GM19239 (cell line): ENCODE results near the gene TMEM135.
"Not testable (repeated sequence)": the region's sequence is repeated elsewhere in the genome, so short reads cannot be mapped to it uniquely, and the experiment has no call there.

Source experiments
- DNase-seq: peaks from one replicate; pipeline ENCODE4 v3.0.0; 2011; ENCODE audit warnings: low spot score; ENCODE audit not compliant: insufficient read length
- FAIRE-seq: peaks from 2 replicates; lab custom pipeline; 2011; peaks lifted over from hg19 to GRCh38; lab: Jason Lieb, UNC

The TMEM135 gene

DNA sequence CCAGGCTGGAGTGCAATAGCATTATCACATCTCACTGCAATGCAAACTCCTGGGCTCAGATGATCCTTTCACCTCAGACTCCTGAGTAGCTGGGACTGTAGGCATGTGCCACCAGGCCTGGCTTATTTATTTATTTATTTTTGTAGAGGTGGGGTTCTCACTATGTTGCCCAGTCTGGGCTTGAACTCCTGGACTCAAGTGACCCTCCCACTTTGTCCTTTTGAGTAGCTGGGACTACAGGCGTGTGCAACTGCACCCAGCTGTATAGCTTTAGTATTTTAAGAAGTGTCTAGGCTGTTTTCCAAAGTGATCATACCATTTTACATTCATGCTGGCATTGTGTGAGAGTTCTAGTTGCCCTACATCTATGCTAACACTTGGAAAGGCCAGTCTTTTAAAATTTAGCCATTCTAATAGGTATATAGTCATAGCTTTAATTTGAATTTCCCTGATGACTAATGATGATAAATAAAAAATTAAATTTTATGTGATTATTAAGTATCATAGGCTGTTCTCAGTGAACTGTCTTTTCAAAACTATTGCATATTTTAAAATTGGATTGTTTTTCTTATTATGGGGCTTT, 96.9 kb downstream of the TMEM135 start:
- FAIRE-seq (no peak), DNase-seq (no peak)

- no peak for DNase-seq
- no peak for FAIRE-seq
Observed at GRCh38 chr11:87136236-87136635, 98.5 kb downstream of the TMEM135 start.

GRCh38 chr11:87137711-87138110, 100.0 kb downstream of the TMEM135 start:
- no peak for FAIRE-seq

DNA sequence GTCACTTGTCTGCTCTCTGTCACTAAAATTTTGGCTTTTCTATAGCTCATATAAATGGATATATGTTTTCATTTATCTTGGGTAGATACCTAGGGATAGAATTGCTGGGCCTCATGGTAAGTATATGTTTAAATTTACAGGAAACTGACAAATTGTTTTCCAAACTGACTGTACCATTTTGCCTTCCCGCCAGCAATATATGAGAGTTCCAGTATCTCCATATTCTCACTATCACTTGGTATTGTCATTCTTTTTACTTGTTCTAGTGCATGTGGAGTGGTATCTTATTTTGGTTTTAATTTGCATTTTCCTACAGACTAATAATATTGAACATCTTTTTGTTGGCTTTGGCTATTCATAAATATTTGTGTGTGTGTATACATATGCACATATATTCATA, 101.7 kb downstream of the TMEM135 start:
- FAIRE-seq (no peak), DNase-seq (no peak)

More at GRCh38 chr11:87137711-87138110, 100.0 kb downstream of the TMEM135 start:
- DNase-seq, result no peak

- DNase-seq (no peak), FAIRE-seq (no peak)
Observed at GRCh38 chr11:87141322-87141721, 103.6 kb downstream of the TMEM135 start.

GRCh38 chr11:87141980-87142514, 104.3 kb downstream of the TMEM135 start:
- no peak for DNase-seq
- no peak for FAIRE-seq

DNA sequence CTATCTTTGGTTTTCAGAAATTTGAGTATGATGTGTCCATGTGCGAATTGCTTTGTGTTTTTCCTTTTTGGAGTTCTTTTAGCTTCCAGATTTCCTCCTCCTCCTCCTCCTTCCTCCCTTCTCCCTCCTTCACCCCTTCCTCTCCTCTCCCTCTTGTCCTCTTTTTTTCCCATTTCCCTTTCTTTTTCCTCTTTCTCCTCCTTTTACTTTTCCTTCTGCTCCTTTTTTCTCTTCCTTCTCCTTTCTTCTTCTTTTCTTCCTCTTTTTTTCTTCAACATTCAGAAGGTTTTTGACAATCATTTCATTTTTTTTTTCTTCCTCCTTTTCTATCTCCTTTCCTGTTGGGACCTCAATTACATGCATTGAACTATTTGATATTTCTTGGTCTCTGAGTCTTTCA, 104.9 kb downstream of the TMEM135 start:
- FAIRE-seq (no peak), DNase-seq (no peak)

DNA sequence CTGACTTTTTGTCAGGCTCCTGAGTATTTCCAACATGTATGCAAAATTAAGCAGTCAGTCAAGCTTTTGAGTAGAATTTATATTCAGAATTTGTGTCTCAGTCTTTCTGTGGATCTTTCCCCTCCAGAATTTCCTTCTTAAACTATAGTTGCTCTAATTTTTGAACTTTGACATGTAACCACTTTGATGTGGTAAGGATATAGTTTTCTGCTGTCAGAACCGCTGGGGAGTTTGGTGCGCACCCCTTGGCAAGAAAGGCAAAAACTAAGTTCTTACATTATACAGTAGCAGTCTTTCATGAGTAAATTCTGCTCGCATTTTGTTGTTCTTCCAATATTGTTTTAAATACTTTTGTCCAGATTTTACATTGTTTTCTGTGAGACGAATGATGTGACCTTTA, 105.9 kb downstream of the TMEM135 start:
- FAIRE-seq (no peak), DNase-seq (no peak)

- DNase-seq, result no peak
- no peak for FAIRE-seq
Observed at GRCh38 chr11:87144252-87144651, 106.5 kb downstream of the TMEM135 start.

- FAIRE-seq (no peak), DNase-seq (no peak)
Observed at GRCh38 chr11:87148749-87149148, 111.0 kb downstream of the TMEM135 start.

GRCh38 chr11:87149782-87150181, 112.0 kb downstream of the TMEM135 start:
- not testable (repeated sequence) for FAIRE-seq

DNA sequence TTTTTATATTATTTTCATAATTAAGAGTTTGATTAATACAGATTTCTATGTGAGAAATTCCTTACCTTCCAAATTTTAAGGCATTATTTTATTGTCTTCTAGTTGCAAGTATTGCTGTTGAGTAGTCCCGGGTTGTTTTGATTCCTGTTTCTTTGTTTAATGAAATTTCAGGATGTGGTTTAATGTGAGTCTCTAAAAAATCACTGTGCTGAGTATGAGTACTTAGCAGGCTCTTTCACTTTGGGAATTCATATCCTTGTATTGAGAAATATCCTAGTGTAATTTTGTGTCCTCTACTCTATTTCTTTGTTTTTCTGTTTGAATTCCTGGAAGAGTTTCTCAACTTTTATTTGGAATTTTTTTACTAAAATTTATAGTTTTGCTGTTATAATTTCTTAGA, 113.2 kb downstream of the TMEM135 start:
- no peak for FAIRE-seq
- no peak for DNase-seq

More at GRCh38 chr11:87149782-87150181, 112.0 kb downstream of the TMEM135 start:
- DNase-seq, result not testable (repeated sequence)

DNA sequence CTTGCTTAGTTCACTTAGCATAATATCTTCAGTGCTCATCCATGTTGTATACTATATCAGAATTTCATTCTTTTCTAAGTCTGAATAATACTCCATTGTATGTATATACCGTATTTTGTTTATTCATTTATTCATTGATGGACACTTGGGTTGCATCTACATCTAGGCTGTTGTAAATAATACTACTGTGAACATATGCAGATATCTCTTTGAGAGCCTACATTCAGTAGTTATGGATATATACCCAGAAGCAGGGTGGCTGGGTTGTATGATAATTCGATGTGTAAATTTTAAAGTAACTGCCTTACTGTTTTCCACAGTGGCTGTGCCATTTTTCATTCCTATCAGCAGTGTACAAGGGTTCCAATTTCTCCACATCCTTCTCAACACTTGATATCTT, 116.5 kb downstream of the TMEM135 start:
- FAIRE-seq (no peak), DNase-seq (no peak)

DNA sequence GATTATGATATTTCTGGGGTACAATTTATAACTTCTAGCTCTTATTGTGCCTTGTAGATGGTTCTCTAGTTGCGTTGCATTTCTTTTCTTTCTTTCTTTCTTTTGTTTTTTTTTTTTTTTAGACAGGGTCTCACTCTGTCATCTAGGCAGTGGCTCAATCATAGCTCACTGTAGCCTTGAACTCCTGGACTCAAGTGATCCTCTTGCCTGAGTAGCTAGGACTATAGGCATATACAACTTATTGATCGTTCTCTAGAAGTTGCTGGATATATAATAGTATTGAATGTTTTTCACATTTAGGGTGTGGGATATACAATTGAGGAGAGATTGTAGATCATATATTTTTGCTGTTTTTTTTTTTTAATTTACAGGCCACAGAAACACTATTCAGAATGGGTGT, 119.2 kb downstream of the TMEM135 start:
- FAIRE-seq, result no peak
- DNase-seq, result no peak

DNA sequence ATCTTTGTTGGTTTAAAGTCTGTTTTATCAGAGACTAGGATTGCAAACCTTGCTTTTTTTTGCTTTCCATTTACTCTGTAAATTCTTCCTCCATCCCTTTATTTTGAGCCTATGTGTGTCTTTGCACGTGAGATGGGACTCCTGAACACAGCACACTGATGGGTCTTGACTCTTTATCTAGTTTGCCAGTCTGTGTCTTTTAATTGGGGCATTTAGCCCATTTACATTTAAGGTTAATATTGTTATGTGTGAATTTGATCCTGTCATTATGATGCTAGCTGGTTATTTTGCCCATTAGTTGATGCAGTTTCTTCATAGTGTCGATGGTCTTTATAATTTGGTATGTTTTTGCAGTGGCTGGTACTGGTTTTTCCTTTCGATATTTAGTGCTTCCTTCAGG, 131.3 kb downstream of the TMEM135 start:
- FAIRE-seq, result not testable (repeated sequence)

GRCh38 chr11:87173185-87174039, 135.7 kb downstream of the TMEM135 start:
- FAIRE-seq (no peak), DNase-seq (no peak)

More for the DNA sequence above, 131.3 kb downstream of the TMEM135 start:
- not testable (repeated sequence) for DNase-seq

GRCh38 chr11:87174870-87175269, 137.1 kb downstream of the TMEM135 start:
- no peak for FAIRE-seq
- DNase-seq, result no peak

DNA sequence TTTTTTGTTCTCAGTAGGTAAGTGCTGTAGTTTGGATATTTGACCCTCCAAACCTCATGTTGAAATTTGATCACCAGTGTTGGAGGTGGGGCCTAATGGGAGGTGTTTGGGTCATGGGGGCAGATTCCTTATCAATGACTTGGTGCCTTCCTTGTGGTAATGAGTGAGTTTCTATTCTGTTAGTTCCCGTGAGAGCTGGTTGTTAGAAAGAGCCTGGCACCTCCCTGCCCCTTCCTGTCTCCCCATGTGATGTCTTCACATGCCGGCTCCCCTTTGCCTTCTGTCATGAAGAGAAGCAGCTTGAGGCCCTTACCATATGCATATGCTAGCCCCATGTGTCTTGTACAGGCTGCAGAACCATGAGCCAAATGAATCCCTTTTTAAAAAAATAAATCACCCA, 138.3 kb downstream of the TMEM135 start:
- FAIRE-seq, result no peak

DNA sequence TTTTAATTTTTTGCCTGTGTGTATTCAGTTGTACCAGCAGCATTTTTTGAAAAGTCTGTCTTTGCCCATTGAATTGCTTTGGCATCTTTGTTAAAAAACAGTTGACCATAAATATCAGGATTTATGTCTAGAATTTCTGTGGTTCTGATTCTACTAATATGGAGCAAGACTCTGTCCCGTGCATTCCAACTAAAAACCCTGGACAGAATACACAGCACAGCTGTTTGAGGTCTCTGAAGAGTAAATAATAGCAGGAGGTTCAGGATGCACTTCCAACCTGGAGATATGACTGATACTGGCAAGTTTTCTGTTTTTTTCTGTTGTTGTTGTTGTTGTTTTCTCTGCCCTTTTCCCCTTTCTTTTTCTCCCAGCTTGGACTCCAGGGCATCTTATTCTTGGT, 141.9 kb downstream of the TMEM135 start:
- FAIRE-seq, result no peak
- DNase-seq, result no peak

More for the DNA sequence above, 138.3 kb downstream of the TMEM135 start:
- no peak for DNase-seq

DNA sequence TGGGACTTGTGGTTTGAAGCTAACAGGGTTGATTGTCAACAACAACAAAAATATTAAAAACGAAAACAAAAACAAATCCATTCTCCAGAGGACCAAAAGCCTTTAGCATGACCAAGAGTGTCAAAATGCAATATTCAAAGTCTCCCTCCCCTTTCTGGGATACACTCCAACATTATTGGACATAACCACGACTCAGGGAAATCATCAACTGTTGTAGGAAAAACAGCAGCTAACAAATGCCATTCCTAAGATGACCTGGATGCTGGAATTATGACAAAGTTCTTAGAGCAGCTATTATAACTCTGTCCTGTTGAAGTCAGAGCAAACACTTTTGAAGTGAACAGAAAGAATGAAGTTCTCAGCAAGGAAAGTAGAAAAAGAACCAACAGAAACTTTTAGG, 143.0 kb downstream of the TMEM135 start:
- DNase-seq (no peak), FAIRE-seq (peak; percentile 42)

GRCh38 chr11:87181143-87181542, 143.4 kb downstream of the TMEM135 start:
- FAIRE-seq (no peak), DNase-seq (no peak)
